D721Med (cell line): ENCODE measurements around the gene GPC6.

Experiments
- DNase-seq: peaks from one replicate; pipeline ENCODE4 v3.0.0; 2011; ENCODE audit warnings: low spot score; ENCODE audit not compliant: insufficient read length
- FAIRE-seq: peaks from 2 replicates; lab custom pipeline; 2011; peaks lifted over from hg19 to GRCh38; lab: Jason Lieb, UNC
- TF ChIP-seq, protein P1 (sequence below): IDR thresholded peaks from 2 replicates; pipeline ENCODE4 v1.5.1; 2012; ENCODE audit warnings: mild to moderate bottlenecking, control low read depth; ENCODE audit not compliant: insufficient read depth; ENCODE audit errors: missing control alignments

The GPC6 gene

DNA sequence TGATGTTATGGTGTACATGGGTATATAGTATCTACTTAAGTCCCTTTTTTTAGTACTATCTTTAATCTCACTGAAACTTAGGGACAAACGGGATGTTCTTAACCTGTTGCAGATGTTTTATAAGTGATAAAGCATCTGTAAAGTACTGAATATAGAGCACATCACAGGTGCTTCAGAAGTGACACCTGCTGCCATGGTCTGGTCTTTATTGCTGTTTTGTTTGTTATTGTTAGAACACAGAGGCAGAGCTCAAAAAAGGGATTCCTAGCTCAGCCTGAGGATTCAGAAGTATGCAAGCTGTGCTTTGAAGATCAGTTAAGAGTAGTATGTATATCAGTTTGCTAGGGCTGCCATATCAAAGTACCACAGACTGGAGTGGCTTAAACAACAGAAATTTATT, 1033.4 kb downstream of the GPC6 start:
- TF ChIP-seq, protein P1, sequence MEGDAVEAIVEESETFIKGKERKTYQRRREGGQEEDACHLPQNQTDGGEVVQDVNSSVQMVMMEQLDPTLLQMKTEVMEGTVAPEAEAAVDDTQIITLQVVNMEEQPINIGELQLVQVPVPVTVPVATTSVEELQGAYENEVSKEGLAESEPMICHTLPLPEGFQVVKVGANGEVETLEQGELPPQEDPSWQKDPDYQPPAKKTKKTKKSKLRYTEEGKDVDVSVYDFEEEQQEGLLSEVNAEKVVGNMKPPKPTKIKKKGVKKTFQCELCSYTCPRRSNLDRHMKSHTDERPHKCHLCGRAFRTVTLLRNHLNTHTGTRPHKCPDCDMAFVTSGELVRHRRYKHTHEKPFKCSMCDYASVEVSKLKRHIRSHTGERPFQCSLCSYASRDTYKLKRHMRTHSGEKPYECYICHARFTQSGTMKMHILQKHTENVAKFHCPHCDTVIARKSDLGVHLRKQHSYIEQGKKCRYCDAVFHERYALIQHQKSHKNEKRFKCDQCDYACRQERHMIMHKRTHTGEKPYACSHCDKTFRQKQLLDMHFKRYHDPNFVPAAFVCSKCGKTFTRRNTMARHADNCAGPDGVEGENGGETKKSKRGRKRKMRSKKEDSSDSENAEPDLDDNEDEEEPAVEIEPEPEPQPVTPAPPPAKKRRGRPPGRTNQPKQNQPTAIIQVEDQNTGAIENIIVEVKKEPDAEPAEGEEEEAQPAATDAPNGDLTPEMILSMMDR = no peak
- FAIRE-seq (no peak), DNase-seq (no peak)

DNA sequence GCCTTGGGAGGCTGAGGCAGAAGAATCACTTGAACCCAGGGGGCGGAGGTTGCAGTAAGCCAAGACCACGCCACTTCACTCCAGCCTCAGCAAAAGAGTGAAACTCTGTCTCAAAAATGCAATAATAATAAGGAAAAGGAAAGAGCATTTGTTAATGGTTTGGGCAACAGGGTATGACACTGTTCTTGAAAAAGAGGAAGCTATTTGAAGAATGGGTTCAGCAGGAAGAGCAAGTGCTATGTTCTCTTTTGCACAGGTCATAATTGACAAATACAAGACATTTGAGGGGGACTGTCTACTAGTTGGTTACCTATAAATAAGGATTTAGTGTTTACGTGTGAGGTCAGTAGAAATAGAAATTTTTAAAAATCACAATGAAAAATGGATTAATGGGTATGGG, 1034.6 kb downstream of the GPC6 start:
- DNase-seq (no peak), FAIRE-seq (no peak)
- TF ChIP-seq, protein P1 = no peak

DNA sequence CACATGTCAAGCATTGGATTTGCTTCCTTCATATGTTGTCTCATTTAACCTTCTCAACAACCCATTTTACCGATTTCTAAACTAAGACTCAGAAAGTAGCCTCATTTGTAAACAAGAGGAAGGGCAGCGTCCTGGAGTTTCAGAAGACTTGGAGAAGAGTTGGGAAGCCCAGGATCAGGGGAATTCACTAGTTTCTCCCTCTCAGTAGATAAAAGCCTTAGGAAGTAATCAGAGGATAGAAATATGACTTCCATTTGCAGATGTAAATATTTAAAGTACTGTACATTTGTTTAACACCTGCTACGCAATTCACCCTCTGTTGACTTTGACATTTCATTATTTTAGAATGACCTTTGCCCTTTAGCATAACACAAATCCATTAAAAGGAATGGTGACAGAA, 1036.4 kb downstream of the GPC6 start:
- no peak for FAIRE-seq
- TF ChIP-seq, protein P1 = no peak

DNA sequence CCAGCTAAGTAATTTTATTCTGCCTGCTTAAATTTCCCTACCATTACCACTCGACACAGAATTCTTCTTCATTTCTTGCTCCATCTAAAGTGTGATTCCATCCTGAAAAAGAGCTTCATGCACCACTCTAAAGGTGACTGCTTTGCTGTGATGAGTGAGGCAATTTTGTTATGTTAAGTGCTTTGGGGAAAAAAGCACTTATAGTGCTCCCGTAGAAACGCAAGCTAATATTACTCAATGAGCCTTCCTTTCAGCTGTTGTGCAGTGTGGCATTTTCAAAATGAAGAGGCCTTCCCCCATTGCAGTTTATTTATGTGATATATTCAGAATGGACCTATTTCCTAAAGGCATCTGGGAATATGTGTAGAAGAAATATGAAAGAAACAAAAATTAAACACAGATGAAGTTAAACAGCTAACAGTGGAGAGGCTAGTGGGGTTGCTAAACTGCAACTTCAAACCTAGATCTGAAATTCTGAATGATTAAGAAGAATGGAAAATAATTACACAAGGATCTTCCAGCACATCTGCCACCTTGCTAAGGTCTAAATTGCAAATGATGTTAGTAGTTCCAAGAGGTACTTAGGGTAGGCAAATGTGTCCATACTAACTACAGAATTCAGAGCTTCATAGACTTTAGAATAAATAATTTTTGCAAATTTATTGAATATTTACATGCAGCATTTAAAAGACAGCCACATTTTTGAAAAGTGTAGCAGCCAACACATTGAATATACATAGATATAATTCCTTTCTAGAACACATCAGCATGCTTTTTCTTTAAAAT, 1041.2 kb downstream of the GPC6 start:
- no peak for FAIRE-seq

More for the DNA sequence above, 1036.4 kb downstream of the GPC6 start:
- DNase-seq = no peak

DNA sequence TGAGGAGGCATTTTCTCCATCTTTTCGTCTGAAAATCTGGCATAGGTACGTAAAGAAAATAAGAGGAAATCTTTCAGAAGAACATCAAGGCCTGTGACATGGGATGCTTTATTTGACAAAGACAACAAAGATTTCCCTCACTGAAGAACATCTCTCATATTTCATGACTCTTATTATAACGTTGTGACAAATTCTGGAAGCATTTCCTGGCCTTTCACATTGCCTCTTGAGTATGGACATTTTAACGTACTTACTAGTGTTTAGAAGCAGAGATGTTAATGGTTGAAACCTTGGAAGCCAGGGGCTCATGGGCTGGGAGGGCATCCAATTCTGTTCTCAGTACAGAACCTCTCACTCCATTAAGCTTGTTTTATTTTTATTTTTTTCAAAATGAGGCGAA, 1042.1 kb downstream of the GPC6 start:
- FAIRE-seq (no peak), DNase-seq (no peak)
- TF ChIP-seq, protein P1 = no peak

More for the DNA sequence above, 1041.2 kb downstream of the GPC6 start:
- DNase-seq = no peak
- TF ChIP-seq, protein P1 = no peak

DNA sequence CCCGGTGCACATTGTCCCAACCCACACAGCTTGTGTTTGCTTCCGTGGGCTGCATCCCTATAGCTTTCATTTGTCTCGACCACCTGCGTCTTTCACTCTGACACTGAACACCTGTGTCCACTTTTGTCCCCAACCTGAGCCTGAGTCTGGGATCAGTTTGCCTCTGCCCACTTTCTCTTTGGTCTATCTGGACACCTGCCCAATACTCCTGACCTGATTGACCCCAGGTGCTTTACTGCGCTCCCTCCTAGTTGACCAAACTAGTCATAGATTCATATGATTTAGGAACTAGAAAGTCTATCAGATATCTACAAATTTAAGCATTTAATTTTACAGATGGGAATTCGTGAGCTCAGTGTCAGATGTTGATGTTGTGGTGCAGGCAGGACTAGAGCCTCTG, 1043.0 kb downstream of the GPC6 start:
- no peak for DNase-seq
- FAIRE-seq = no peak
- TF ChIP-seq, protein P1 = no peak

DNA sequence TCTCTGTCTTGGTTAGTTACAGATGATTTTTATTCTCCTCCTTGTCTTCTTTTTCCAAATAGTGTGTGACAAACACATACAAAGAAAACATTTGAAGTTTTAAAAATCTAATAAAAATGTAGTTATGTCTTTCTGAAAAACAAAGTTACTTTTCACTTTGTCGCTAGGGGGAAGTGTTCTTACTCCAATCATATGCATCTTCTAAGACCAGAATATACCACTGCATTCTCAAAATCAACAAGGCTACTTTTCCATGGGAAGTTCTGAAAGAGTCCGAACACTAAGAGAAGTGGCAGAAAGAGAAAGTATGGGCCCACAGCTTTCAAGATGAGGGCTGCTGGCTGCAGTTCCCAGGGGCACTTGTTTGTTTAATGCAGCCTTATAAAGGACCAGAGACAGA, 1043.9 kb downstream of the GPC6 start:
- DNase-seq = no peak

More for the DNA sequence above, 1043.9 kb downstream of the GPC6 start:
- no peak for FAIRE-seq
- TF ChIP-seq, protein P1 = no peak
